Measurements from ENCODE around the gene EBF3. TPM values are rescaled to one million over a fixed set of nuclear protein-coding genes. Genes with fewer than 3 reads are reported as not detected.

The EBF3 gene
- total RNA-seq, 1 donor from 2014 or later: 0.15 TPM

DNA sequence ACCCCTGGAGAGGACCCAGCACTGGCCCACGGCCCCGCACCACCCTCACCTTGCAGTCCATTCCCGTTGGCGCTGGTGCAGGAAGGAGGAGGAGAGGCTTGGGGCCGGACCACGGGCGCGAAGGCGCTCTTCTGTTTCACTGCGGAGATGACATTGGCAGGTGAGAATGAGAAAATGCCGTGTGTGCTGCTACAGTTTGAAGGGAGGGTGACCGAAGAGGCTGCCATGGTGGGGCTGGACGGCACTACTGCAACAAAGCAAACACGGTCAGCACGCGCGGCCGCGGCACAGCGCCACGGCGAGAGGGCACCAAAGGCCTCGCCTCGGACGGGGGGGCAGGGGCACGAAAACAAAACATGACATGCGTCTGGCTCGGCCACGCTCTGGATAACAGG is 123.9 kb downstream of the EBF3 start:
- no peak overlapping the region for H3K4me3 ChIP-seq
- TF ChIP-seq EZH2phosphoT487 (IDR thresholded peaks at IDR 0.05) (no peak), CTCF (IDR thresholded peaks at IDR 0.05) (no peak), EZH2 (IDR thresholded peaks at IDR 0.05) (no peak)

DNA sequence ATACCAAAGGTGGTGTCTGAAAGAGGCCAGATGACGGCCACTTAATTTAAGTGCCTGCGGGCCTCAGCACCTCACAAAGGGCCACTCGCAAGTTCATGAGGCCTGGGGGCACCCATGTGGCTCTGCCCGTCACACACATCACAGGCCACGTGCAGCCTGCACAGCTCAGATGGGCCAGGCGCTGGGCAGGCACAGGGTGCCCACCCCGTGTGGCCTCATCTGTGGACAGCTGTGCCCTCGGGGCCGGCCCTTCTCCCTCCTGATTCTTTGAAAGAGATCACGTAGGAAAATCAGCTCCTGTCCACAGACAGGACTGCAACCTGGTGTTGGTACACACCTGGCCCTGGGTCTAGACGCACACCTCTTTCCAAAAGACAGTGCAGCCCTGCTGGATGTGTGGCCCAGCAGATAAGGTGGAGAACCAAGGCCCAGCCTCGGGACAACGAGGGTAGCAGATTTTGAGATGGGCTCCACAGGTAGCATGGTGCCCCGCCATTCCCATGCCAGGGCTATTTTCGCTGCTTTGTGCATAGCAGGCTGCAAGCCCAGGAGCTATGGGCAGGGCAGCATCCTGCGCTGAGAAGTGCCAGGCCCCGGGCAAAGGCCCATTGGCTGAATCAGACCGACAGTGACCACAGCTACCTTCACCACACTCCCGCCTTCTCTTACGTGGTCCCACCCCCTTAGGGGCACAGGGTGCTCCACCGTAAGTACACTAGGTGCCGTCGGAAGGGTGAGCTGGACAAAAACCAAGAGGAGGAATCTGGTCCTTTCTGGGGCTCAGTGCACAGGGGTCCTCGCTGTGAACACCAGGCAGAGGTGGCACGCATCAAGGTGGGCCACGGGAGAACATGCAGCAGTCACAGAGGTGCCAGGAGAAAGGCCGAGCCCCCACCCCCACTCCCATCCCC is 124.5 kb downstream of the EBF3 start:
- DNase-seq (ENCODE audit: low spot score): no peak
- Histone ChIP-seq H4K20me1 (ENCODE audit: low read depth) (no peaks in the 10 kb centered on the region), H3K4me3 (no peak overlapping the region), H3K9ac (no peak overlapping the region), H3F3A (ENCODE audit: low read depth) (no peaks in the 10 kb centered on the region), H3K27me3 (no peaks in the 10 kb centered on the region), H3K4me1 (no peaks in the 10 kb centered on the region), H3K36me3 (no peaks in the 10 kb centered on the region), H3K4me2 (no peak overlapping the region), H3K79me2 (ENCODE audit: low read depth) (no peaks in the 10 kb centered on the region), H3K9me3 (ENCODE audit: low read depth) (no peaks in the 10 kb centered on the region), H3K27ac (no peak overlapping the region), H2AFZ (replicated peaks) (no peak overlapping the region)
- TF ChIP-seq EZH2phosphoT487 (IDR thresholded peaks at IDR 0.05) (no peak), EZH2 (IDR thresholded peaks at IDR 0.05) (no peak), CTCF (IDR thresholded peaks at IDR 0.05) (no peak)
- Mint-ChIP-seq H3K4me3 (no peak overlapping the region), H3K4me1 (peaks cover 9% of the 10 kb centered on the region), H3K9me3 (no peaks in the 10 kb centered on the region), H3K27me3 (ENCODE audit: insufficient read depth, low read depth) (peaks cover 4% of the 10 kb centered on the region), H3K36me3 (no peaks in the 10 kb centered on the region), H3K27ac (no peak overlapping the region)

More for the DNA sequence above, 123.9 kb downstream of the EBF3 start:
- Histone ChIP-seq H4K20me1 (ENCODE audit: low read depth) (no peaks in the 10 kb centered on the region), H3K4me2 (no peak overlapping the region), H3K9ac (no peak overlapping the region), H3K9me3 (ENCODE audit: low read depth) (no peaks in the 10 kb centered on the region), H3K79me2 (ENCODE audit: low read depth) (no peaks in the 10 kb centered on the region), H2AFZ (replicated peaks) (no peak overlapping the region), H3K36me3 (no peaks in the 10 kb centered on the region), H3F3A (ENCODE audit: low read depth) (no peaks in the 10 kb centered on the region), H3K27ac (no peak overlapping the region), H3K27me3 (no peaks in the 10 kb centered on the region), H3K4me1 (no peaks in the 10 kb centered on the region)
- peaks cover 9% of the 10 kb centered on the region for H3K4me1 Mint-ChIP-seq
- H3K4me3 Mint-ChIP-seq: no peak overlapping the region
- H3K27ac Mint-ChIP-seq: no peak overlapping the region
- no peaks in the 10 kb centered on the region for H3K36me3 Mint-ChIP-seq
- H3K27me3 Mint-ChIP-seq (ENCODE audit: insufficient read depth, low read depth): peaks cover 2% of the 10 kb centered on the region
- H3K9me3 Mint-ChIP-seq: no peaks in the 10 kb centered on the region
- DNase-seq (ENCODE audit: low spot score): no peak

GRCh38 chr10:129838794-129839193 is 125.3 kb downstream of the EBF3 start:
- H3K9me3 ChIP-seq (ENCODE audit: low read depth): no peaks in the 10 kb centered on the region
- no peak overlapping the region for H3K27ac ChIP-seq
- peaks cover 11% of the 10 kb centered on the region for H3K4me1 Mint-ChIP-seq
- no peaks in the 10 kb centered on the region for H4K20me1 ChIP-seq (ENCODE audit: low read depth)
- no peak overlapping the region for H2AFZ ChIP-seq (replicated peaks)
- no peak overlapping the region for H3K9ac ChIP-seq
- no peaks in the 10 kb centered on the region for H3K36me3 ChIP-seq
- H3K27me3 ChIP-seq: no peaks in the 10 kb centered on the region
- H3K36me3 Mint-ChIP-seq: no peaks in the 10 kb centered on the region
- H3K4me3 Mint-ChIP-seq: no peak overlapping the region
- peaks cover 4% of the 10 kb centered on the region for H3K27me3 Mint-ChIP-seq (ENCODE audit: insufficient read depth, low read depth)
- no peak for DNase-seq (ENCODE audit: low spot score)
- no peaks in the 10 kb centered on the region for H3K79me2 ChIP-seq (ENCODE audit: low read depth)
- H3K9me3 Mint-ChIP-seq: no peaks in the 10 kb centered on the region
- H3K27ac Mint-ChIP-seq: no peak overlapping the region
- no peaks in the 10 kb centered on the region for H3F3A ChIP-seq (ENCODE audit: low read depth)
- TF ChIP-seq EZH2phosphoT487 (IDR thresholded peaks at IDR 0.05): no peak
- TF ChIP-seq CTCF (IDR thresholded peaks at IDR 0.05): no peak
- no peak for TF ChIP-seq EZH2 (IDR thresholded peaks at IDR 0.05)
- peaks cover 5% of the 10 kb centered on the region for H3K4me1 ChIP-seq
- no peak overlapping the region for H3K4me2 ChIP-seq
- no peak overlapping the region for H3K4me3 ChIP-seq
